Urothelium cell line (cell line): ENCODE measurements around the gene WHAMM.

Source experiments
- DNase-seq: peaks from one replicate; pipeline ENCODE4 v3.0.0; 2011; ENCODE audit warnings: low spot score, mixed read lengths
- FAIRE-seq: peaks from 2 replicates; lab custom pipeline; 2011; peaks lifted over from hg19 to GRCh38; lab: Jason Lieb, UNC

The WHAMM gene

GRCh38 chr15:82832601-82833361, 23.4 kb downstream of the WHAMM start:
- DNase-seq (peak; percentile 79), FAIRE-seq (no peak)

DNA sequence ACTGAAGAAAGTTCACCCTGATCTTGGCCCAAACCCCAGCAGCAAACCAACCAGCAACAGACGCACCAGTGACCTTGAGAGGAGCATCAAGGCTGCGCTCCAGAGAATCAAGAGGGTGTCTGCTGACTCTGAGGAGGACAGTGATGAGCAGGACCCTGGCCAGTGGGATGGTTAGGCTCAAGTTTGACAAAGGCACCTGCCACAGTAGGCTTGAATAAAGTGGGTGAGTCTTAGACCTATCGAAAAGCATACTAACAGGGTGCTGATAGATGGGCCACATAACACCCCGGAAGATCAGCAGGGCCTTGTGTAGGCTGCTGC, 23.9 kb downstream of the WHAMM start:
- no peak for FAIRE-seq
- DNase-seq: no peak

- no peak for FAIRE-seq
- no peak for DNase-seq
Measured at GRCh38 chr15:82835391-82835917, 26.0 kb downstream of the WHAMM start.

- DNase-seq (no peak), FAIRE-seq (no peak)
Measured at GRCh38 chr15:82838096-82838735, 28.8 kb downstream of the WHAMM start.

- DNase-seq (no peak), FAIRE-seq (no peak)
Measured at GRCh38 chr15:82839136-82839535, 29.7 kb downstream of the WHAMM start.

DNA sequence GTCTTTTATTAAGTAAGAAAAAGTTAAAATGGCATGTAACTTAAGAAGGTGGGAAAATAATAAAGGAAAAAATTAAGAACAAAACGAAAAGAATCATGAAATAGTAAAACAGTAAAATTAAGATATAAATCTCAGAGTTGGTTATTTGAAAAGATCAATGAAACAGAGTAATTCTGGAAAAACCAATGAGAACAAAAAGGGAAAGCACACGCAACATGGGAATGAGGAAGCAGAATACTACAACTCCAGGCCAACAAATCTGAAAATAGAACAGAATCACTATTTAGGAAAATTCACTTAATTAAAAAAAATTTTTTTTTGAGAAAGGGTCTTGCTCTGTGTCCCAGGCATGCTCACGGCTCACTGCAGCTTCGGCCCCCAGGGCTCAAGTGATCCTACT, 30.7 kb downstream of the WHAMM start:
- DNase-seq (no peak), FAIRE-seq (no peak)

- no peak for DNase-seq
- FAIRE-seq: no peak
Measured at GRCh38 chr15:82843566-82843965, 34.1 kb downstream of the WHAMM start.

DNA sequence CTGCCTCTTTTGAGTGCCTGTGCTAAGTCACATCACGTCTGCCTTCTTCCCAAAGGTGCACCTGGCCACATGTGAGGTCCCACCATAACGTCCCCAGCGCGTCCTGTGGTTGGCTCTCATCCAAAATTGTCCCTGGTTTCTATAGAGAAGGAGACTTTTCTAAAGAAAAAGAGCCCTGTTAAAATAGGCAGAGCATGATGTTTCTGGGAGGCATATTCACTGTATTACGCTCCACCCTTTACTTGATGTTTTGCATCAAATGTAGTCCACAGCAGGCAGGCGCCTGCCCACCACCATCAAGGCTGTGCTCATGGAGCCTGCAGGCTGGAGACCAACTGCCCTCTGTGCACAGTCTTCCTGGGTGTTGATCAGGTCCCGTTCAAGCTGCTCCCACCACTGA, 36.3 kb downstream of the WHAMM start:
- no peak for DNase-seq
- FAIRE-seq: no peak

DNA sequence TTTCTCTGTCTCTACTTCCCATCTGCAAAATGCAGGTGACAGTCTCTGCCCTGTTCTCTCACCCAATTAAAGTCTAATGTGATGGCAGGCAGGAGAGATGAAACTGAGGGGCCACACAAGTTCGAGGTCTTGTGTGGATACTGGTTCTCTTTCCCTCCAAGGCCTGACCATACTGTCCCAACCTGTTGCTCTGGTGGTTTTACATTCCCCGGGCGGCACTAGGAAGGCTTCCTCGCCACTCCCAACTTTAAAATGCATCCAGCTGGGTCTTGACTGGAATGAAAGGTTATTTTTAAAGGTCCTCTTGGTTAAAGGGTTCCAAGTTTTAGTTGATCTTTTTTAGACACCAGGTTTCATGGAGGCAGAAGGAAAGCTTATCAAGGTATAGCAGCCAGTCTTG, 37.2 kb downstream of the WHAMM start:
- DNase-seq (no peak), FAIRE-seq (no peak)

DNA sequence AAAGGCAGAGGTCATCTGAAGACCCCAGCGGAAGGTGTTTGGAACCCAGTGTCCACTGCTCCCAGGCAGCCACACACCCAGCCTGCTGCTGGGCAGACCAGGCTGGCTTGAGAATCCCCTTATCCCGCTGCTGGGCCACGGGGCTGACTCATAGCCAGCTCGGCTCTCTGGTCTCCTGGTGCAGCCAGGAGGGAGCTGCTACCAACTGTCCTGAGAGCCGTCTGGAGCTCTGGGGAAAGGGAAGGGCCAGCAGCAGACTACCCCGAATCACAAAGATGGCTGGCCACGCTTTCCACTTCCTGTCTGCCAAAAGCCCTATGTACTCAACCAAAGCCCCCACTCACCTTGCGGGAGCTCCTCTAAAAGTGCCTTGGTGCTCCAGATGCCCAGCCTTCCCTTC, 38.3 kb downstream of the WHAMM start:
- FAIRE-seq (no peak), DNase-seq (no peak)

DNA sequence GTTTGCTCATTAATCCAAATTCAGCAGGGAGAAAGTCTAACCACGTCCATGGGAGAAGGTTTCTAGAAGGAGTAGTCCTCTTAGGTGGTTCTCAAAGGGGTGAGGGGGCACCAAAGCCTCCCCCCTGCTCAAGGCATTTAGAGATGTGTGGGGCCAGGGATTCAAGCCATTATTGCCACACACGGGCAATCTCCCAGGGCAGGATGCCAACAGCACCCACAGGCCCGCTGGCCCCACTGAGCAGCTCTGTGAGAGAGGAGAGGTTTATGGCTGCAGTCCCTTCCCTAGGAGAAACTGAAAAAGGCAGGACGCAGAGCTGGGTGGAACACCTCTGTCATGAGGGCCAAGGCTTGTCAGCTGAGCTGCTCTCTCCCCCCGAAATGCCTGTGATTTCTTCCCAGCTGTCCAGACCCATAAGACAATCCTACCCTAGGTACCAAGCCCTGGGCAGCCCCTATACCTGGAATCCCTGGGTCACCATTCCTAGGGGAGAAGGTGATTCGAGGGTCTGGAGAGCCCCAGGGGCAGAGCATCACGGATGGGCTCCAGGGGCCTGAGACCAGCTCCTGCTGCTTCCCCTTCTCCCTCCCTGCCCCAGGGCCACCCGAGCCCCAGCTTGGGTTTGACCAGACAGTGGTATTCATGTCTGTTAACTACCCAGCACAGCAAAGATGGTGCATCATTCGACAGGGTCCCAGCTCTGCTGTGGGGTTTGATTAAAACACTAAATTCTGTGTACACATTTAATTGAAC, 39.0 kb downstream of the WHAMM start:
- DNase-seq (no peak), FAIRE-seq (no peak)

- DNase-seq: peak; percentile 23
- FAIRE-seq: no peak
Measured at GRCh38 chr15:82849556-82850512, 40.4 kb downstream of the WHAMM start.

- FAIRE-seq (no peak), DNase-seq (no peak)
Measured at GRCh38 chr15:82850731-82851130, 41.3 kb downstream of the WHAMM start.

DNA sequence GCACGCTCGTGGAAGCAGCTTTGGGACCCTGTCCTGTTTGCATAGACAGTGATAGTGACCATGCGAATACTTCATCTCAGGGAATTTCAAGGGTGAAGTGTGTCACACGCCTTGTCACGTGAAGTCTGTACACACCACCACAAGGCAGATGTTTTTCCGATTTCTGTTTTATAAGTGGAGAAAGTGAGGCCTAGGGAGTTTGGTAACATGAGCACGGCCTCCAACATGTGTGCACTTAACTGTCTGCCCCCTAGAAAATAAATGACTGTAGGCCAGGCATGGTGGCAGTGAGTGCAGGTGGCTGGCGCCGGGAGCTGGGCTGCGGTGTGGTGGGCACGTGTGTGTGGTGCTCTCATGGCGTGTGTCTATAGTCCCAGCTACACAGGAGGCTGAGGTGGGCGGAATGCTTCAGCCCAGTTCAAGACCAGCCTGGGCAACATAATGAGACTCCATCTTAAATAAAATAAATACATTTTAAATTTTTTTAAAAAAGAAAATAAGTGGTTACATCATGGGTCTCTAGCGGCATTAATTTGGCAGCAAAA, 42.0 kb downstream of the WHAMM start:
- DNase-seq (no peak), FAIRE-seq (no peak)

- FAIRE-seq (no peak), DNase-seq (no peak)
Measured at GRCh38 chr15:82851981-82852511, 42.6 kb downstream of the WHAMM start.

- DNase-seq (no peak), FAIRE-seq (no peak)
Measured at GRCh38 chr15:82852941-82853561, 43.6 kb downstream of the WHAMM start.

- FAIRE-seq (no peak), DNase-seq (no peak)
Measured at GRCh38 chr15:82854554-82854953, 45.1 kb downstream of the WHAMM start.

- FAIRE-seq (no peak), DNase-seq (no peak)
Measured at GRCh38 chr15:82855286-82856100, 46.1 kb downstream of the WHAMM start.
